ENCODE measurements around the gene ADGRF5.
A peak's percentile ranks its signal among the peaks of the same experiment; 100 is the strongest.
"Not testable (repeated sequence)": the region's sequence is repeated elsewhere in the genome, so short reads cannot be mapped to it uniquely, and the experiment has no call there.

Gene ADGRF5

DNA sequence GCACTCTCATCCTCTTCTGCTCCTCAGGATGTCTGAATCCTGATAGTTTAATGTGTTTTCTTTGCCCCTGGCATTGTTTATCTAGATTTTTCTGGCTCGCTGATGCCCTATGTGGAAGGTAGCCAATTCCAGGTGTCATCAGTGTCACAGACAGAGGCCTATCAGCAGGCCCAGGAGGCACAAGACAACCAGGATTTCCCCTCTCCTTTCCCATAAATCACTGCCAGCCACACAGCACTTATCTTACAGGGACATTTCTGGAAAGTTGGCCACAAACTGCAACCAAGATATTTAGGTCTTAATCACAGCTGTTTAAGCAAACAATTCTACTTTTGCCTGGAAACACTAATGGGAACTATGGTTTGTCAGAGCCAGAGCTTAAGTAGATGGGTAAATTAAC is 28.1 kb downstream of the ADGRF5 start:
- DNase-seq = no peak

DNA sequence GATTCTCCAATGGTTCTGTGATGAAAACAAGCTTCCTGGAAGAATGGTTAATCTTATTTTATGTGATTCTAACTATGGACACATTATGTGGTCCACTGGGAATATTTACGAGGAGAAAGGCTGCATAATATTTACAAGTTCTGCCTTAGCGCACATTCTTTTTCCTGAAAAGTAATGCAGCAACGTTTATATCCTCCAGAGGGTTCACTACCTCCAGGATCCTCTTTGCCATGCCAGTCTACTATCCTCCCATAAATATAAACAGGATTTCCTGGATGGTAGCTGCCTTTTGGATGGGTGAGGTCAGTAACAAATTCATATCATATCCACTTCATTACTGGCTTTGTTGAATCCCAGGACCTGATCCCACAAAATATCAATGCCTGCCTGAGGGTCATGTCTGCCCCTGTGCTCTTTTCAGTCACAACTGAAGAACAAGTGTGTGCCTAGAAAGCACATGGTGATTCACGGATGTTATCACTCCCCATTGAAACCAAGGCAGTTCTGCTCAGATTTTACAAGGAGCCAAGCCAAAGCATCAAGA is 30.4 kb downstream of the ADGRF5 start:
- no peak for DNase-seq

DNA sequence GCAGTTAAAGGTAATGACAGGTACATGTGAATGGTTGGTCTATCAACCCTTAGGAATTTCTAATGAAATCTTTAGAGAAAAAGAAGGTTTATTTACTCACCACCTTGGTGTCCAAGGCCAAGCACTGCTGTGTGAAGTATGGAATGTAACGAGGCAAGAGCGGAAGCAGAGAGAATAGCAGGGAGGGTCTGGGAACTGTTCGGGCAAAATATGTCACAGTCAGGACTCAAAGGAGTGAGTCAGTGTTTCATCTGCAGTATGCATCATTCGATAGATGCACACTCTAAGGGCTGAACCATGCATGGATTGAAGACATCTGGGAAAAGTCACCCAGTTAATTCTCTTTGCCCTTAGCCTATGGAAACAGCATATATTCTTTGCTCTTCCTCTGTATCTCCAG is 33.2 kb downstream of the ADGRF5 start:
- no peak for DNase-seq

DNA sequence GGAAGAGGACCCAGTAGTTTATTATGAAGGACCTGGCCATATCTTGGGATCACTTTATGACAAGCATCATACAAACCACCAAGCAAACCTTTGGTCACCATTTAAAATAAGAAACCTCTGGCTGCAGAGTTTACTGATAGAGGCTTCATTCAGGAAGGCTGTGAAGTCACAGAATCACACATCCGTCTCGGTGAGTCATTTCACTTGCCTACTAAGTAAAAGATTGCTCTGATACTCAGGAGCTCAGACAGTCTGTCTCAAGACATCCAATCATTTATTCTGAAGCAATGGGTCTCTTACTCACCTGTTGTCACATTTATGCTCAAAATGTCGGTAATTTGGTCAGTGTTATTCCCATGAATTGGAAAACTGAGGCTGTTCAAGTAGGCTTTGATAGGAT is 33.7 kb downstream of the ADGRF5 start:
- no peak for DNase-seq

DNA sequence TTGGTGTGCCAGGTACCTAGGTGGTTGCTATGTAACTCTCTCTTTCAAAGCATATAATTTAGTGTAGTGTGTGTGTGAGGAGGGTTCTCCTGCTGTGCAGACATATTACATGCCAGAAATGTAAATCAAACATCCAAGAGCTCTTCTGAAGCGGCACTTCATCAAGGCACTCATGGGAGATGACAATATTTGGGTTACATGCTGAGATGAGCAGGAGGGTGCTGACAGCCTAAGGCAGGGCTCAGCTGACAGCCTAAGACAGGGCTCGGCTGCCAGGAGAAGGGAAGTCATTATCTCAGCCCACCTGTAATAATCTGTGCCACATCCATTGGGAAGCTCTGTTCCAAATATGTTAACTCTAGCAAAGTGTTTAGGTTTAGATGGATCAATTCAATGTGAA is 39.1 kb downstream of the ADGRF5 start:
- DNase-seq = peak; percentile 84

DNA sequence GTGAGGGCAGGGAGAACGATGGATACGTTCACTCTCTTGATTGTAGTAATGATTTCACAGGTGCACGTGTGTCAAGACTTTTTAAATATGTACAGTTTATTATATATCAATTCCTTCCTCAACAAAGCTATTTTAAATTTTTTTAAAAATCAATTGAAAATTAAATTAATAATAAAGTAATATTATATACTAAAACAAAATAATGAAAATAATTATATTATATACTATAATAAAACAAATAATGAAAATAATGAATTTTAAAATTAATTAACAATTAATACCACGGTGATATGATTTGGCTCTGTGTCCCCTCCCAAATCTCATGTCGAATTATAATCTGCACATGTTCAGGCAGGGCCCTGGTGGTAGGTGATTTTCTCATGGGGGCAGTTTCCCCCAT is 42.7 kb downstream of the ADGRF5 start:
- DNase-seq = no peak

DNA sequence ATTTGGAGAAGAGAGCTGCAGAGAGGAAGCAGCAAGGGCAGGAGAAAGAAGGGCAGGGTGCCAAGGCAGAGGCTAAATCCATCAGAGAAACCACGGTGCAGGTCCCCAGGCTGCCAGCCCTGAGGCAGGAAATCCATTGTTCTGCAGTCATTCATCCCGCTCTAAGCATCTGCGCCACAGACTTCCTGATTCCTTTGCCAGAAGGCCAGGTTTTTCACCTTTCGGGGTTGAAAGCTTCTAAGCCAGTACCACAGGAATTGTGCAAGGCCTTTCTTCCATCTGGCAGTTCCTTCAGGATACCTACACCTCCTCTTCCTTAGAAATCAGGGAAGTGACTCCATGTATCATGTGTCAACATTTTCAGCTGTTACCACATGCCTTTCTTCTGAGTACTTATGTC is 45.6 kb downstream of the ADGRF5 start:
- DNase-seq = peak; percentile 94

DNA sequence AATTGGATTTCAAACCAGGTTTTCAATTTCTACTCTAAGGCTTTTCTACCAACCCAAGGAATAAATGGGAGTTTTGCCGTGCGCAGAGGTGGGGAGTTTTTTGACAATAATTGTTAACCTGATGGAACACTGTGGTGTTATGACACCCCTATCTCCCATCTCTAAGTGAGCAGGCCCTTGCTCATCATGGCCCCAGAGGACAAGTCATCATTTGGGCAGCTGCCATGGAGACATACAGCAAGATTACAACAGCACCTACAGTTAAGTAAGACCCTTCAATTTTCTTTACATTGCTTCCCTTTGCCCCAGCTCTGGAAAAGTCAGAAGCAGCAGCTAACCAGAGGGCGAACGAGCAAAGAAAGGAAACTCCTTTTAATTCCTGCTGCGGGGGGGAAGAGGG is 54.3 kb downstream of the ADGRF5 start:
- DNase-seq = no peak

DNA sequence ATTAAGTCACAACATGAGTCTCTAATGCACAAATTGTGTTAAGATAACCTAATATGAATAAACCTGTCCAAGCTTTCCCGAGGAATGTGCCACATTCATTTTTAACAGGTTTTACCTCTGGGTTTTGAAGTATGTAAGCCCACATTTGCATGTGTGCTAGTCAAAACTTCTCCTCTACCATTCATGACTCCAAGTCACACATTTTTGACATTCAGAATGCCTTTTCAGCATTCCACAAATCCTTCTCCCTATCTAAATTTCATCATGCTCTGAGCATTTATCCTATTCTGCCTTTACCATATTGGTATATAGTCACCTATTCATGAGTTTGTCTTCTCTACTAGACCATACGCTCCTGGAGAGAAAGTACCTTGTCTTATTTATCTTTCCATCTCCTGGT is 56.5 kb downstream of the ADGRF5 start:
- no peak for DNase-seq

DNA sequence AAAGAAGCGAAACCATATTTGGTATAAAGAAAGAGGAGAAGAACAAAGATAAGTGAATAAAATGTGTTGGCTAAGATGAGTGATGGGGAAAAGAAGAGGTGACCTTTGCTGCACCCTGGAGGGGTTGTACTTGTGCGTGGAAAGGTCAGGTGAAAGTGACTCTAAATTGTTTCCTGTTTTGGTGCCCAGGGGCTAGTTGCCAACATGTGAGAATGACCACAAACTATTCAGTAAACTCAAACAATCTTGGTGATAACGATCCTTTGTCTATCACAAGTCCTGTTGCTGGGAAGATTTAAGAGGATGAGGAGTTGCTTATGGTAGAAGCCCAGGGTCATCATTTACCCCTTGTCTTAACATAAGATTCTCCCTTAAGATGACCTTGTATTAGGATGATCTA is 57.9 kb downstream of the ADGRF5 start:
- no peak for DNase-seq

DNA sequence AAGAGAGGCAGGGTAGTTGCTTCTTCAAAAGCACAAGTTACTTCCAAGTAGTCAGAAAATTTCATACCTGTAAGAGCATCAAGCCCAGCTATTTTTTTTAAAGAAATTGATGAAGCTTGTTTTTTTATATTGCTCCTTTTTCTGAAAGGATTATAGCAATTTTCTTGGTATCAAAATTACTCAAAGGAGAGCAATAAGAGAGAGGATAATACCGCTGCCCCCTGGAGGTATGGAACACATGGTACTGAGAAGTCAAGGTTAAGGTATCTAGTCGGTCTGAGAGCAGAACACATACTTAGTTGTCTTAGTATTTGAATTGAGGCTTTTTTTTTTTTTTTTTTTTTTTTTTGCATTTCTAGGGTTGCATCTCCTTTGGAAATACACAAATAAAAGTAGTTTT is 59.4 kb downstream of the ADGRF5 start:
- DNase-seq = no peak

DNA sequence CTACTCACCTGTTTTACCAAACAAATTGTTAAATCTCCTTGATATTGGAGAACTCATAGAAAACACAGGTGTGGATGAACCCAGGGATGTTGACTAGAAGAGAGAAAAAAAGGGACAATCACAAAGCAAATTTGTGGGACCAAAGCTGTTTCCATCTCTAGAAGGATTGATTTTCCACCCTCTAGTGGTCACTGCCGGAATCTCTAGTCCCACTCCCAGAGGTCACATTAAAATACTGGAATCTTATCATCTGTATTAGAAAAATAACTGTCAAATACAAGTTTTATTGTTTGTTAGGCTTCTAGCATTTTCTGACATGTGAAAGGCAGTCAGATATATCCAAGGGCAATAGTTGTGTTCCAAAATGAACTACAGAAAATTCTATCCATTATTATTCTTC is 65.8 kb downstream of the ADGRF5 start:
- DNase-seq = not testable (repeated sequence)

DNA sequence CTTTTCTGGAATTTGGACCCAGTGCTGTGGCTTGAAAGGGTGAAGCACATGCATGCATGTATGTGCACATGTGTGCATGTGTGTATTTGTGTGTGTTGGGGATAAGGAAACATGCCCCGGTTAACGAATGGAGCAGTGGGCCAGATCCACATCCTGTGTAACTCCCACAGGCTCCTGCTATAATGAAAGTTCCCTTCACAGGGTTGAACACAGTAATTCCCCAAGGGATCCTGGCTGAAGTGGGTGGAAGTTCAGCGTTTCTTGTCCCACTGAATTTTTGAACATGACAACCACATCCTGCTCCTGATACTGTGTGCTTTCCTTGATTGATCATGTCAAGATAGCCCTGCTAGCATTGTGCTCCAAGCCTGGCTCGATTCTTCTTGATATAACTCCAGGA is 70.2 kb downstream of the ADGRF5 start:
- not testable (repeated sequence) for DNase-seq

DNA sequence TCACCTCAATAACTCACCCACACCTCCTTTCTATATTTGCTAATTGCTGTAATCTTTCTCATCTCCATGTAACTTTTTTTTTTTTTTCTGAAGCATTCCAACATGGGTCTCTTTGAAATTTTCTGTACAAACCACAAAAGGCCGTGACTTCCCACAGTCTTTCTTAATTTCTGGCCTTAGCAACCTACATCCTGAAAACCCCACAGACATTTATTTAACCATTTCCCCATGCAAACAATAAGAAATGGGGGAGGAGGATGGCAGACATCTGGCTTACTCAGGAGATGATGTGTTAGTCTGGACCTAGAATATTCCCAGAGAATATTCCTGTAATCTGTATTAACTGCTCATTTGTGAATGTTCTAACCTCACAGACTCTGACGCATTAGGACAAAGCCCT is 70.9 kb downstream of the ADGRF5 start:
- no peak for DNase-seq

DNA sequence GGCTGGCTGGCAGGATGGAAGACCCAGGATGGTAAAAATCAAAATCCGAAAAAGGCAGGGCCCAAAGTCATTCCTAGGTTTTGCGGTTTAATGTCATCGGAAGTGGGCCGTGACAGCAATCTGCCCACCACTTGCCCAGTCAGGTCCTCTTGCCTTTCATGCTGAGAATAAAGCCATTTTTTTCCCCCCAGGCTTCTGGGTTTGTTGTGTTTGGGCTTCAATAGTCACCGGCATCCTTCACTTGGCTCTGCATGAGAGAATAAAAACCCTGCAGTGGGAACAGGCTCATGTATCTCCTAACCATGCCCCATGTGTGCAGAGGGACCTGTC is 72.4 kb downstream of the ADGRF5 start:
- DNase-seq = no peak

DNA sequence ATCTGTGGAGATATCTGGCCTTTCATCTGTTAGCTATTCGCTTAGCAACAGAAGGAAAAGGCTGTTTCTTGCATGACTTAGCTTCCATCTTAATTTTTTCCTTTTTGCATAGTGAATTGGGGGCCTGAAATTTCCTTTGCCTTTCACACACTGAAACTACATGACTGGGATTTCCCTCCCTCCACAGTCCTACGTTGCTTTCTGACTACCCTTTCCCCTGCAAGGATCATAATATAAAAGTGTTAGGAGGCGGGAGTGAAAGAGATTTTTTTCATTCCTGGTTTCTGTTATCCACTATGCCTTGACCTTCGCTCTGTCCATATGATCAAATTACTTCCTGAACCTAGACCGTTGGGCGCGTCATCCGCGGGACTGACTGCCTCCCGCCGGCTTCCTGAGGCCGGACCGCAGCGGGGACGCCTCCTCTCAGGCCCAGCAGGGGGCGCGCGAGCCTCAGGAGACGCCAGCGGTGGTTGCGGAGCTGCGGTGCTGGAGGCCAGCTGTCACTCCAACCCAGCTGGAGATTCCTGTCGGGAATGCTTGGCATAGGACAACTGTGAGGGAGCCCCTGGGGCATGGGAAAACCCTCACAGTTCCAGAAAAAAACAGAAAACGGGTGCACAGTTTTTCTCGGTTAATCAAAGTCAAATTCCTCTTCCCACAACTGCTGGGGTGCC is 72.9 kb downstream of the ADGRF5 start:
- peak; percentile 62 for DNase-seq

DNA sequence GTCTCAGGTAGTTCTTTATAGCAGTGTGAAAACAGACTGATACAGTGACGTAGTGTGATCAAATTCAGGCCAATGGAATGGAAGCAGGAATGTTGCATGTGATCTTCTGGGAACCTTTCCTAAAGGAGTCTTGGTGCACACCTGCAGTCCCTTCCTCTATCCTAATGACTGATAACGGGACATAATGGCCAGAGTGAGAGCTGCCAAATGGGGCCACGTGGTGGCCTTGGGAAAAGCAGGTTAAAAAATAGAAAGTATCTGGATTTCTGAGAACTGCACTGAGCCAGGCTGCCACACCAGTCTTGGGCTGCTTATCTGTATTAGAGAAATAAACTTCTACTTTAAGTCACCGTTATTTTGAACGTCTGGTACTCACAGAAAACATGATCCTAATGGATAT is 76.6 kb downstream of the ADGRF5 start:
- DNase-seq = no peak

DNA sequence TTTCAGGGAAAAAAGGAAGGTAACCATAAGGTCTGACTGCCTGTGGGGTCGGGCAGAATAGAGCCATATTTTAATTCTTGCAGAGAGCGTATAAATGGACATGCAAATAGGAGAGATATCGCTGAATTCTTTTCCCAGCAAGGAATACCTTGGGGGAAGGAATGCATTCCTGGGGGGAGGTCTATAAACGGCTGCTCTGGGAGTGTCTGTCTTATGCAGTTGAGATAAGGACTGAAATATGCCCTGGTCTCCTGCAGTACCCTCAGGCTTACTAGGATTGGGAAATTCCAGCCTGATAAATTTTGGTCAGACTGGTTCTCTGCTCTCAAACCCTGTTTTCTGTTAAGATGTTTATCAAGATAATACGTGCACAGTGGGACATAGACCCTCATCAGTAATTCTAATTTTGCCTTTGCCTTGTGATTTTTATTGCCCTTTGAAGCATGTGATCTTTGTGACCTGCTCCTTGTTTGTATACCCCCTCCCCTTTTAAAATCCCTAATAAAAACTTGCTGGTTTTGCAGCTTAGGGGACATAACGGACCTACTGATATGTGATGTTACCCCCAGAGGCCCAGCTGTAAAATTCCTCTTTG is 79.4 kb downstream of the ADGRF5 start:
- DNase-seq = not testable (repeated sequence)

DNA sequence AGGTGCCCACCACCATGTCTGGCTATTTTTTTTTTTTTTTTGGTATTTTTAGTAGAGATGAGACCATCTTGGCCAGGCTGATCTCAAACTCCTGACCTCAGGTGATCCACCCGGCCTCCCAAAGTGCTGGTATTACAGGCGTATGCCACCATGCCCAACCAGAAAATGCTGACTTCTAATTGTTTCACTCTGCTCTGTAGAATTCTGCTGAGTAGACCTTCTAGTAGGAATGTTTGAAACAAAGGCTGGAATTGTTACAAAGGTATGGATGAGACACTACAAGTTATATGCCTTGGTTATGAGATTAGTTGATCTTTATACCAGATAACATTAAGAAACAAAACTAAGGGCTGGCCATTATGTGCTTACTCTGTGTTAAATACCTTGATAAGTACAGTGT is 83.7 kb downstream of the ADGRF5 start:
- DNase-seq = no peak

DNA sequence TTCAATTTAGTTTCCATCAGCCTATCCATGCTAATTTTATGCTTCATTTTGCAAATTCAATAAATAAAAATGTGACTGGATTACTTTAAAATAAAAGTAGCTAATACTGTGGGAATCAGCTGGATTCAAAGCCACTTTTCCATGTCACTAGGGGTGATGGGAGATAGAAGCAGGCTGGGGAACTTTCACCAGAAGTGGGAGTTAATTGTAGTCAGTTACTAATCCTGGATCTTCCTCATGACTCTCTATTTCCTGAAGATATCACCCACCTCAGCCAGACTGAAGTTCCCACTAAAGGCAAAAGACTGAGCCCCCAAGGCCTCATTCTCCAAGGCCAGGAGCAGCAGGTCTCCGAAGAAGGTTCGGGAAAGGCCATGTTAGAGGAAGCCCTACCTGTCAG is 86.7 kb downstream of the ADGRF5 start:
- DNase-seq = not testable (repeated sequence)

DNA sequence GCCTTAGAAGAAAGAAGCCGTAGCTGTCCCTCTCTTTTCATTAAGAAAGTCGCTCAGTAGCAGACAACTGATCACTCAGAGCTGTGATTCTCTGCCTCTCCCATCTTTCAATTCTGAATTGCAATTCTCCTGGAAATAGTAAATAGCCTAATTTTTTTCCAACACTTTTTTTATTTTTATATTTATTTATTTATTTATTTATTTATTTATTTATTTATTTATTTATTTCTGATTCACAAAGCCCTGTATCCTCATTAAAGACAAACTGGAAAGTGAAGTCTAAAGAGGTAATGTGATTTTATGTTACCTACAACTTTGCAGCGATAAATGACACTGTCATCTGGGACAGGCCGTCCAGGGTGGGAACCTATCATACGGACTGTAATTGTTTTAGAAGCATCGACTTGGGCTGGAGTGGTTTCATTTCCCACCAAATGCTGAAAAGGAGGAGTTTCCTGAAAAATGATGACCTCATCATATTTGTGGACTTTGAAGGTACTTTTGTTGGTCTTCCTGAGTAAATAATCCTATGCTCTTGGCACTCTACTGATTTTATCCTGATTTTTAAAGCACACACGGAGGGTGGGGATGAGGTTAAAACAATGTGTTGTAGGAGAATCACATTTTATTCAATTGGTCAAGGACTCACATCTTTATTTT is 87.4 kb downstream of the ADGRF5 start:
- not testable (repeated sequence) for DNase-seq

DNA sequence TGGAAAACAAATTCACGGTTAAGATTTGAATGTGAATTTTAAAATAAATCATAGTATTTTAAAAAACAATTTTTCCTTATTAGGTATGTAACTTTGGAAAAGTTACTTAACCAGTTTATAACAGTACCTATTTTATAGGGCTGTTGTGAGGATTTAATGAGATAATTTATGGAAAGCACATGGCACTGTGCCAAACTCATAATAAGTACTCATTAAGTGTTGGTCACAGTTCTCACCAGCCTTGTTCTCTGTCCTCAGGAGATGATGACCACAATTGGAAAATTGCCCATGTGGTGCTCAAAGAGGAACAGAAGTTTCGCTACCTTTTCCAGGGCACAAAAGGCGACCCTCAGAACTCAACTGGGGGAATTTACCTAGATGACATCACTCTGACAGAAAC is 88.9 kb downstream of the ADGRF5 start:
- no peak for DNase-seq

DNA sequence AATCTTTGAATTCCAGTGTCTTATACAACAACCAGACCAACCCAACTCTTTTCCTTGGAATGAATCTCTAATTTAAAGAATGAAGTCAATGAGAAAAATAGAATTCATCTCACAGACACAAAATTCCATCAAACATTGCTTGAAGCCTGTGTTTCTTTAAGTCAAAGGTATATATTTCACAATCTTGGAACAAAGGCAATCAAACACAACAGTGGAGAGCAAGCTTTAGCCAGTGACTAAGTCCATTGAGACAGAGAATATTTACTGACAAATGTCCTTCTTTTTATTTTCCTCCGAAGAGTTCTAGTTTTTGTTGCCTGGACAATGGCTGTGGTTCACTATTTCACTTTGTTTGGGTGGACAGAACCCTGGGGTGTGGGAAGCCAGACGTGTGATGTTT is 92.8 kb downstream of the ADGRF5 start:
- no peak for DNase-seq

DNA sequence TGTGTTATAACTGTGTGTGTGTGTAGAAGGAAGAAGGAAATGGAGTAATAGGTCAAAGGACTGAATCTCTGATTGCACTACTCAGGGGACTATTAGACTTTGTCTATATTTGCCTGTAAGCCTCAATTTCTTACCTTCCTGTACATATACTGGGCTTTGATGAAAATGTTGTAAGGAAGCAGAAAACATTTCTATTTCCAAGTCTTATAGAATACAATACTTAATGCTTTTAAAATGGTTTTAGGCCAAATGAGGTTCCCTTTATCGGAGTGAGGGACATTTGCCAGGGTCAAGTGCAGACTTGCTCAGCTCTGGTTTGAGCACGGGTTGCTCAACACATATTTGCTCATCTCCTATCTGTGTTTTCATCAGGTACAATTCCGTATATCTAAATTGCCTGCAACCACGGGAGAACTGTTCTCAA is 100.3 kb downstream of the ADGRF5 start:
- peak; percentile 10 for DNase-seq

DNA sequence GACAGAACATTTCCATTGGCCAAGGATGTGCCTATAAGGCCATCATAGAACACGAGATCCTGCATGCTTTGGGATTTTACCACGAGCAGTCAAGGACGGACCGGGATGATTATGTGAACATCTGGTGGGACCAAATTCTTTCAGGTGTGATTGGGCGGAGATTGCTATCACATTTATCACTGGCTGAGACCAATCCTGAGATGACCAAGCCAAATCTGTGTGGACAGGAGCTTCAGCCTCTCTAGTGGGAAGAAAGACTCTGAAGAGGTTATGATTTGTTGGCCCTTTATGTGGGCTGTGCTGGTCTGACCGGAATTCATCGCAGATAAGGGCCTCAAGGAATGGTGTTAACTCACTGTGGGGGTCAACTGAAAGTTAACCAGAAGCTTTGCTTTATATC is 102.2 kb downstream of the ADGRF5 start:
- no peak for DNase-seq
